ENCODE measurements around the gene PHYHIPL.

DNA sequence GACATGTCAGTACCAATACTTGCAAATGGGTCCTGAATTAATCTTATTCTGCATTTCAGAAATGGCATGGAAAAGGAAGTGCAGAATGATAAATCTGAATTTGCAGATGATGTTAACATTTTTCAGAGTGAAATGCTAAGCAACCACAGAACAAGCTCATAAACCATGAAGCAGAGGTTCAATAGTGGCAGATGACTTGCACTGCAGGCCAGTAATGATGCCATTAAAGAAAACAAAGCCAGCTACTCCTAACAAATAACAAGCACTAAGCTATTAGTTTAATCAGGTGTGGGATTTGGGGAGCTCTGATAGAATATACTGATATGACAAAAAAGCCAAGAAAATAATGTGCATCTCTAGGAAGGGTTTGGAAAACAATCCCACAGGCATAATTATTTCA lies 100.5 kb downstream of the PHYHIPL start:
- no peak for TF ChIP-seq CTCF (conservative IDR thresholded peaks at IDR 0.05; ENCODE audit: low read depth, low read length)
- TF ChIP-seq EZH2 (IDR thresholded peaks at IDR 0.05; ENCODE audit: low read length, unreplicated experiment) = no peak
- TF ChIP-seq EZH2phosphoT487 (IDR thresholded peaks at IDR 0.05; ENCODE audit: borderline replicate concordance, low read length) = no peak

Data from PC-3 (cell line).